Kidney (tissue), 14 donors: ENCODE results near the gene VDR. TPM values are rescaled to one million over a fixed set of nuclear protein-coding genes. Genes with fewer than 3 reads are reported as not detected.

Source experiments
- DNase-seq, 5 donors: peaks; one replicate each; pipeline ENCODE4 v3.0.0-alpha.2; 2013 to 2020
- FAIRE-seq: peaks from 2 replicates; lab custom pipeline; 2012; peaks lifted over from hg19 to GRCh38; lab: Jason Lieb, UNC
- H3K27ac ChIP-seq, 2 donors: one replicate each; pipeline ENCODE4 v1.7.0; 2013; ENCODE audit warnings: low read depth in 2 of 2, low read length in 2 of 2, inconsistent platforms in 1 of 2
- H3K27me3 ChIP-seq: one replicate; pipeline ENCODE4 v1.7.1; 2013; ENCODE audit warnings: low read length, inconsistent platforms; ENCODE audit not compliant: control insufficient read depth, insufficient read depth
- H3K36me3 ChIP-seq, 3 donors: one replicate each; pipeline versions ENCODE4 v1.7.0 to v1.7.1; 2013; ENCODE audit warnings: low read length in 3 of 3, control low read depth in 1 of 3, inconsistent platforms in 1 of 3; ENCODE audit not compliant: insufficient read depth in 3 of 3, control insufficient read depth in 2 of 3
- H3K4me1 ChIP-seq, 3 donors: one replicate each; pipeline versions ENCODE4 v1.7.0 to v1.7.1; 2013; ENCODE audit warnings: low read length in 3 of 3, inconsistent platforms in 1 of 3, low read depth in 1 of 3; ENCODE audit not compliant: control insufficient read depth in 2 of 3, insufficient read depth in 2 of 3
- H3K4me3 ChIP-seq, 3 donors: one replicate each; pipeline versions ENCODE4 v1.7.0 to v1.8.1; 2013; ENCODE audit warnings: low read length in 3 of 3, control low read depth in 1 of 3, inconsistent platforms in 1 of 3
- H3K9ac ChIP-seq, 3 donors: one replicate each; pipeline versions ENCODE4 v1.7.0 to v1.7.1; 2013; ENCODE audit warnings: low read length in 3 of 3, control low read depth in 1 of 3, inconsistent platforms in 1 of 3
- H3K9me3 ChIP-seq, 3 donors: one replicate each; pipeline versions ENCODE4 v1.7.0 to v1.7.1; 2013; ENCODE audit warnings: low read length in 3 of 3, control low read depth in 1 of 3, inconsistent platforms in 1 of 3; ENCODE audit not compliant: control insufficient read depth in 2 of 3, insufficient read depth in 1 of 3
- intact Hi-C: fragments of 100-400 bp; cut with DNase I; formaldehyde crosslinking; loops from one replicate; pipeline ENCODE4 v1.11.1; 2022
- polyA plus RNA-seq: library from polyadenylated mRNA; stranded (reverse); fragments of 350-450 nt; fragmentation: Illumina TruSeq; extraction: RNeasy Lipid Tissue Mini Kit (QIAGEN cat#74804); gene quantifications from one replicate; pipeline ENCODE4 v1.2.3, GENCODE V29; 2014; ENCODE audit warnings: low read depth, low replicate concordance; ENCODE audit not compliant: insufficient read depth
- total RNA-seq: library from RNA; stranded (reverse); fragmentation: NEBNext Ultra II Directional; extraction: Animal tissue kit (Norgen Biotek cat#: 25700); gene quantifications from one replicate; pipeline ENCODE4 v1.2.1, GENCODE V29; 2021
- TF ChIP-seq, protein P1 (sequence below): IDR thresholded peaks from 3 replicates; pipeline ENCODE4 v1.5.1; 2012; ENCODE audit warnings: mild to moderate bottlenecking, moderate library complexity, borderline replicate concordance; ENCODE audit not compliant: insufficient read depth; ENCODE audit errors: extremely low read depth
- donor health status: control.
- donor health status: control.
- donor health status: control.
- donor health status: control.
- donor health status: control.
- donor health status: DM: yes; HTN: yes; CAD: no.
- donor health status: Normal renal cell carcinoma (clear cell type).

The VDR gene
- total and polyA plus RNA-seq, 2 donors from 2014 or later = 14.8 to 19.1 TPM

DNA sequence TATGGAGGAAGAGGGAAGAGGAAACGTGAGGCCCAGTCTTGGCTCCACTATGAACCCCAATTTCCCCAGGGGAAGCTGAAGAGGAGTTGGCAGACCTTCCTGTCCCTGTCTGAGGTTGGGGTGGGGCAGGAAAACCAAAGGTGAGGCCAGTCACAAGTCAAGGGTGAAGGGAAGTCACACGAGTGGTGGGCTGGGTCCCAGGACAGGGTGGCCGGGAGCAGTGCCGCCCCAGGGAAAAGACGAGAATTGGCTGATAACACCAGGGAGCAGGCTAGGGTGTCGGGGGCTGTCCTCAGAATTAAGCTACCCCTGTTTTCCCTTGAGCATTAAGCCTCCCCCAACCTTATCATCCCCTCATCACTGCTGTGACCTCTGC is 3.1 kb downstream of the VDR start:
- Histone ChIP-seq H3K36me3 (no peaks in the 10 kb centered on the region), H3K27me3 (peaks cover 4% of the 10 kb centered on the region), H3K9me3 (no peaks in the 10 kb centered on the region), H3K4me1 (peaks cover 0 to 37% (median 35%) of the 10 kb centered on the region in 3 donors), H3K27ac (peak overlapping the region in 1 of 2 donors; percentile 32), H3K9ac (peak overlapping the region in 1 of 3 donors; percentile 36), H3K4me3 (peak overlapping the region in 1 of 3 donors; percentile 55)
- FAIRE-seq = no peak
- no peak for DNase-seq
- intact Hi-C loops = no loop called here
- TF ChIP-seq, protein P1, sequence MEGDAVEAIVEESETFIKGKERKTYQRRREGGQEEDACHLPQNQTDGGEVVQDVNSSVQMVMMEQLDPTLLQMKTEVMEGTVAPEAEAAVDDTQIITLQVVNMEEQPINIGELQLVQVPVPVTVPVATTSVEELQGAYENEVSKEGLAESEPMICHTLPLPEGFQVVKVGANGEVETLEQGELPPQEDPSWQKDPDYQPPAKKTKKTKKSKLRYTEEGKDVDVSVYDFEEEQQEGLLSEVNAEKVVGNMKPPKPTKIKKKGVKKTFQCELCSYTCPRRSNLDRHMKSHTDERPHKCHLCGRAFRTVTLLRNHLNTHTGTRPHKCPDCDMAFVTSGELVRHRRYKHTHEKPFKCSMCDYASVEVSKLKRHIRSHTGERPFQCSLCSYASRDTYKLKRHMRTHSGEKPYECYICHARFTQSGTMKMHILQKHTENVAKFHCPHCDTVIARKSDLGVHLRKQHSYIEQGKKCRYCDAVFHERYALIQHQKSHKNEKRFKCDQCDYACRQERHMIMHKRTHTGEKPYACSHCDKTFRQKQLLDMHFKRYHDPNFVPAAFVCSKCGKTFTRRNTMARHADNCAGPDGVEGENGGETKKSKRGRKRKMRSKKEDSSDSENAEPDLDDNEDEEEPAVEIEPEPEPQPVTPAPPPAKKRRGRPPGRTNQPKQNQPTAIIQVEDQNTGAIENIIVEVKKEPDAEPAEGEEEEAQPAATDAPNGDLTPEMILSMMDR = no peak

DNA sequence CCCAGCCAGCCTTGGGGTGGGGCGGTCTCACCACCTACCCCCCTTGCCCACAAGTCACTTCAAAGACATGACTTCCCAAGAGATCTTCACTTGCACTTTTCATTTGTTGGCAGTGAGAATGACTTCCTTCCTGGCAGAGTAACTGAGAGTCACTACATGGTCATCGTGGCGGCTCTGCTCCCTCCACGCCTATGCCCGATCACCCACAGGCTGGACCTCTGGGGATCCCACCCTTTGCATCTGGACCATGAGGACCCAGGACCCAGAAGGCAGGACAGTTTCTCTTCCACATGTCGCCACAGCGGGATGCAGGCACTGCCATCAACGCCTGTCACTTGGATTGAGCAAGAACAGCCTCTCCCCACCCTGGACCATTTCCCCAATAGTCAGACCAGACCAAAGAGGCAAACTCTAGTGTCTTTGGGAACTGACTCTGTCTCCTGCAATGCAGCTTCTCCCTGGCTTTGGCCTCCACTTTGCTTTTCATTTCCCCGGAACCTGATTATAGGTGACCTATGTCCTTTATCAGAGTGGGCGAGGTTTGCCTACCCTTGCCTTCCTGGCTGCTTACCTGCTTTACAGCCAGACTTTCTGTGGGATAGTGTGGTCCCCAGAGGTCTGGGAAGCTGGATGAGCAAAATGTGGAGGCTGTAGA is 3.6 kb downstream of the VDR start:
- intact Hi-C loops = no loop called here
- Histone ChIP-seq H3K4me1 (peaks cover 0 to 41% (median 39%) of the 10 kb centered on the region in 3 donors), H3K9me3 (no peaks in the 10 kb centered on the region), H3K27ac (peak overlapping the region; percentile 32 to 74), H3K27me3 (peaks cover 4% of the 10 kb centered on the region), H3K4me3 (peak overlapping the region in 1 of 3 donors; percentile 55), H3K36me3 (no peaks in the 10 kb centered on the region), H3K9ac (peak overlapping the region in 1 of 3 donors; percentile 28)
- DNase-seq (no peak), FAIRE-seq (no peak)
- TF ChIP-seq, protein P1 = no peak

DNA sequence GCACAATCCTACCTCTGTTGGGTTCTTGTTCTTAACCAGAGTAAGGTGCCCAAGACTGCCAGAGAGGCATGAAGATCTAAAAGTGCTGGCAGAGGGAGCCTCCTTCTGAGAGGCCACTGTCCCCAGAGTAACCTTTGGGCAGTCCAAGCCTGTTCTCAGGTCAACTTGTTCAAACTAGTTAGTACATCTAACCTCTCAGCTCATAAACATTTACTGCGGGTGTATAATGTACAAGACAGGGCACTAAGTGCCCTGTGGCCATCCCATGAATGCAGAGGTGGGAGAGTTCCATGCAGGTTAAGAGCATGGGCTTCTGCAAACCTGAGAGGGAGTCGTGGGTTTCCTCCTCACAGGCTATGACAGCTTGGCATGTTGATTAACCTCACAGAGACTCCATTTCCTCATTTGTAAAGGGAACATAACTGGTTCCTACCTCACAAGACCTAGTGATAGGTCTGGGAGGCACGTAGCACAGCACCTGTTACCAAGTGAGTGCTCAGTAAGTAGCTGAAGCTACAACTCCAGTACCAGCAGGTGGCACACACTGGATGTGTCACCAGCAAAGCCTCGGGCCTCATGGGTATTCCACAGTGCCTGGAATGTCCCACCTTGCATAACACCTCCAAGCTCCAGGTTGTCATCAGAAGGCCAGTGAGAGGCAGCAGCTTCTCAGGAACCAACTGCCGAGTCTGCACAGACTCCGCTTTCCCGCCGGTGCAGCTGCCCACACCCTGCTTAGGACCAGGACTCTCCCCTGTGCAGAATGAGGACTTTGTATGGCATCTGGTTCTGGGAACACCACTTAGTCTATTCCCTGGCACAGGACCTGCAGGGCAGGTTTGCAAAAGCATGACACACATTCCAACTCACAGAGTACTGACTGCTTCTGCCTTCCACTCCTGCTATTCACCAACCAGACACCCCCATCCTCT is 4.4 kb downstream of the VDR start:
- FAIRE-seq = no peak
- H3K4me3 ChIP-seq = peak overlapping the region in 2 of 3 donors; percentile 9 to 55

More for the DNA sequence above, 4.4 kb downstream of the VDR start:
- Histone ChIP-seq H3K9me3 (no peaks in the 10 kb centered on the region), H3K27ac (peak overlapping the region; percentile 66 to 74), H3K4me1 (peaks cover 0 to 47% (median 46%) of the 10 kb centered on the region in 3 donors), H3K9ac (peak overlapping the region in 1 of 3 donors; percentile 28), H3K27me3 (peaks cover 4% of the 10 kb centered on the region), H3K36me3 (no peaks in the 10 kb centered on the region)
- TF ChIP-seq, protein P1 = peak; percentile 32
- peak in 3 of 5 donors; percentile 36 to 50 (median 37) for DNase-seq
- intact Hi-C loops = no loop called here
